Fibroblast of peridontal ligament (primary cell): Measurements from ENCODE around the gene ACSS1.

Experiments
- DNase-seq: peaks from one replicate; pipeline ENCODE4 v3.0.0-alpha.2; 2010; ENCODE audit errors: extremely low read depth

Gene ACSS1

GRCh38 chr20:25031241-25031640 lies 26.7 kb downstream of the ACSS1 start:
- no peak for DNase-seq

- DNase-seq, result no peak
Measured at GRCh38 chr20:25030649-25031207, 27.2 kb downstream of the ACSS1 start.

GRCh38 chr20:25030007-25030648 lies 27.8 kb downstream of the ACSS1 start:
- DNase-seq, result no peak

GRCh38 chr20:25025986-25026605 lies 31.8 kb downstream of the ACSS1 start:
- no peak for DNase-seq

GRCh38 chr20:25025091-25025861 lies 32.7 kb downstream of the ACSS1 start:
- DNase-seq, result no peak

- DNase-seq, result no peak
Measured at GRCh38 chr20:25024171-25024570, 33.8 kb downstream of the ACSS1 start.

GRCh38 chr20:25023356-25023755 lies 34.6 kb downstream of the ACSS1 start:
- DNase-seq, result no peak

GRCh38 chr20:25022680-25023079 lies 35.3 kb downstream of the ACSS1 start:
- no peak for DNase-seq

- no peak for DNase-seq
Measured at GRCh38 chr20:25021336-25021735, 36.6 kb downstream of the ACSS1 start.

GRCh38 chr20:25020901-25021301 lies 37.0 kb downstream of the ACSS1 start:
- DNase-seq, result no peak

- DNase-seq, result no peak
Measured at GRCh38 chr20:25020345-25020744, 37.6 kb downstream of the ACSS1 start.

GRCh38 chr20:25019381-25020155 lies 38.4 kb downstream of the ACSS1 start:
- no peak for DNase-seq

GRCh38 chr20:25018841-25019240 lies 39.1 kb downstream of the ACSS1 start:
- DNase-seq, result no peak

GRCh38 chr20:25018425-25018824 lies 39.5 kb downstream of the ACSS1 start:
- DNase-seq, result no peak

GRCh38 chr20:25017257-25017803 lies 40.6 kb downstream of the ACSS1 start:
- no peak for DNase-seq

GRCh38 chr20:25016471-25016870 lies 41.5 kb downstream of the ACSS1 start:
- DNase-seq, result no peak

- no peak for DNase-seq
Measured at GRCh38 chr20:25015986-25016385, 42.0 kb downstream of the ACSS1 start.

- no peak for DNase-seq
Measured at GRCh38 chr20:25014816-25015215, 43.1 kb downstream of the ACSS1 start.

GRCh38 chr20:25013478-25014380 lies 44.2 kb downstream of the ACSS1 start:
- DNase-seq, result no peak

- no peak for DNase-seq
Measured at GRCh38 chr20:25012616-25013189, 45.2 kb downstream of the ACSS1 start.
